ENCODE data around the gene TNFRSF8.

GRCh38 chr1:12169442-12170135 is 106.5 kb downstream of the TNFRSF8 start:
- TF ChIP-seq, protein P1, sequence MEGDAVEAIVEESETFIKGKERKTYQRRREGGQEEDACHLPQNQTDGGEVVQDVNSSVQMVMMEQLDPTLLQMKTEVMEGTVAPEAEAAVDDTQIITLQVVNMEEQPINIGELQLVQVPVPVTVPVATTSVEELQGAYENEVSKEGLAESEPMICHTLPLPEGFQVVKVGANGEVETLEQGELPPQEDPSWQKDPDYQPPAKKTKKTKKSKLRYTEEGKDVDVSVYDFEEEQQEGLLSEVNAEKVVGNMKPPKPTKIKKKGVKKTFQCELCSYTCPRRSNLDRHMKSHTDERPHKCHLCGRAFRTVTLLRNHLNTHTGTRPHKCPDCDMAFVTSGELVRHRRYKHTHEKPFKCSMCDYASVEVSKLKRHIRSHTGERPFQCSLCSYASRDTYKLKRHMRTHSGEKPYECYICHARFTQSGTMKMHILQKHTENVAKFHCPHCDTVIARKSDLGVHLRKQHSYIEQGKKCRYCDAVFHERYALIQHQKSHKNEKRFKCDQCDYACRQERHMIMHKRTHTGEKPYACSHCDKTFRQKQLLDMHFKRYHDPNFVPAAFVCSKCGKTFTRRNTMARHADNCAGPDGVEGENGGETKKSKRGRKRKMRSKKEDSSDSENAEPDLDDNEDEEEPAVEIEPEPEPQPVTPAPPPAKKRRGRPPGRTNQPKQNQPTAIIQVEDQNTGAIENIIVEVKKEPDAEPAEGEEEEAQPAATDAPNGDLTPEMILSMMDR (IDR thresholded peaks at IDR 0.05) = no peak
- no peak for TF ChIP-seq POLR2A (IDR thresholded peaks at IDR 0.05)

All from adrenal gland (tissue), 5 donors.